ENCODE measurements around the gene PLA2G7. TPM values are rescaled to one million over a fixed set of nuclear protein-coding genes. Genes with fewer than 3 reads are reported as not detected.

Gene PLA2G7
- total RNA-seq, 6 donors from 2014 or later = 2.6 to 9.5 (median 5.9) TPM

- DNase-seq (peak in 1 of 2 donors; percentile 59), ATAC-seq (ENCODE audit: low FRiP score in 2 of 2) (peak in 1 of 2 donors; percentile 81)
- 76 to 87% methylated on average over 2 of the region's 2 CpGs for WGBS, 2 donors
- no peaks in the 10 kb centered on the region for H3K27me3 ChIP-seq
- H3K4me1 ChIP-seq = peaks cover 0 to 3% (median 0%) of the 10 kb centered on the region in 4 donors
- H3K9me3 ChIP-seq = no peaks in the 10 kb centered on the region
- TF ChIP-seq CTCF (IDR thresholded peaks at IDR 0.05) (no peak), POLR2A (IDR thresholded peaks at IDR 0.05) (peak in 1 of 4 donors; percentile 16)
- H3K4me3 ChIP-seq = no peak overlapping the region
- no peak overlapping the region for H3K27ac ChIP-seq
- H3K36me3 ChIP-seq = no peaks in the 10 kb centered on the region
These were observed 22.0 kb upstream of the PLA2G7 start for GRCh38 chr6:46757214-46757596.

- no peaks in the 10 kb centered on the region for H3K36me3 ChIP-seq
- no peak overlapping the region for H3K4me3 ChIP-seq
- ATAC-seq (ENCODE audit: low FRiP score in 2 of 2) (peak in 1 of 2 donors; percentile 54), DNase-seq (no peak)
- no peak for TF ChIP-seq POLR2AphosphoS5 (IDR thresholded peaks at IDR 0.05)
- no peak for TF ChIP-seq CTCF (IDR thresholded peaks at IDR 0.05)
- no peak for TF ChIP-seq EP300 (IDR thresholded peaks at IDR 0.05)
- TF ChIP-seq POLR2A (IDR thresholded peaks at IDR 0.05) = no peak
- H3K27me3 ChIP-seq = no peaks in the 10 kb centered on the region
- WGBS, 2 donors = 65 to 70% methylated on average over 7 of the region's 7 CpGs
- H3K27ac ChIP-seq = no peak overlapping the region
- no peaks in the 10 kb centered on the region for H3K9me3 ChIP-seq
- H3K4me1 ChIP-seq = peaks cover 0 to 3% (median 0%) of the 10 kb centered on the region in 4 donors
These were observed 21.5 kb upstream of the PLA2G7 start for GRCh38 chr6:46756469-46757213.

GRCh38 chr6:46755865-46756264 lies 20.7 kb upstream of the PLA2G7 start:
- TF ChIP-seq CTCF (IDR thresholded peaks at IDR 0.05) = no peak
- TF ChIP-seq EP300 (IDR thresholded peaks at IDR 0.05) = no peak
- TF ChIP-seq POLR2A (IDR thresholded peaks at IDR 0.05) = no peak
- TF ChIP-seq POLR2AphosphoS5 (IDR thresholded peaks at IDR 0.05) = no peak
- no peak for ATAC-seq (ENCODE audit: low FRiP score in 2 of 2)
- H3K36me3 ChIP-seq = no peaks in the 10 kb centered on the region
- peaks cover 0 to 3% (median 0%) of the 10 kb centered on the region in 4 donors for H3K4me1 ChIP-seq
- H3K4me3 ChIP-seq = no peak overlapping the region
- 49 to 54% methylated on average over 1 of the region's 1 CpG for WGBS, 2 donors
- no peak overlapping the region for H3K27ac ChIP-seq
- DNase-seq = no peak
- H3K9me3 ChIP-seq = no peaks in the 10 kb centered on the region
- H3K27me3 ChIP-seq = no peaks in the 10 kb centered on the region

- no peaks in the 10 kb centered on the region for H3K27me3 ChIP-seq
- TF ChIP-seq POLR2A (IDR thresholded peaks at IDR 0.05) = no peak
- no peak for TF ChIP-seq POLR2AphosphoS5 (IDR thresholded peaks at IDR 0.05)
- TF ChIP-seq CTCF (IDR thresholded peaks at IDR 0.05) = no peak
- no peak for TF ChIP-seq EP300 (IDR thresholded peaks at IDR 0.05)
- no peaks in the 10 kb centered on the region for H3K4me1 ChIP-seq
- ATAC-seq (ENCODE audit: low FRiP score in 2 of 2) (no peak), DNase-seq (no peak)
- H3K9me3 ChIP-seq = no peaks in the 10 kb centered on the region
- 83 to 90% methylated on average over 3 of the region's 3 CpGs for WGBS, 2 donors
- no peak overlapping the region for H3K27ac ChIP-seq
- H3K4me3 ChIP-seq = no peak overlapping the region
- H3K36me3 ChIP-seq = no peaks in the 10 kb centered on the region
These were observed 16.5 kb upstream of the PLA2G7 start for GRCh38 chr6:46751658-46752057.

- TF ChIP-seq POLR2A (IDR thresholded peaks at IDR 0.05) = no peak
- no peak for TF ChIP-seq EP300 (IDR thresholded peaks at IDR 0.05)
- TF ChIP-seq POLR2AphosphoS5 (IDR thresholded peaks at IDR 0.05) = no peak
- no peak for TF ChIP-seq CTCF (IDR thresholded peaks at IDR 0.05)
- DNase-seq (no peak), ATAC-seq (ENCODE audit: low FRiP score in 2 of 2) (no peak)
- Histone ChIP-seq H3K27me3 (no peaks in the 10 kb centered on the region), H3K4me1 (no peaks in the 10 kb centered on the region), H3K9me3 (no peaks in the 10 kb centered on the region), H3K4me3 (no peak overlapping the region), H3K36me3 (no peaks in the 10 kb centered on the region), H3K27ac (no peak overlapping the region)
- WGBS, 2 donors = 74 to 90% methylated on average over 5 of the region's 5 CpGs
These were observed 14.6 kb upstream of the PLA2G7 start for GRCh38 chr6:46749731-46750130.

Measured in upper lobe of left lung (tissue), 6 donors.